MM.1S (cell line): ENCODE data around the gene PTPRK.

Experiments
- CTCF ChIP-seq: fragments of 300-600 bp; sonication (generic); IDR thresholded peaks from 2 replicates; pipeline ENCODE4 v1.5.1; 2016; ENCODE audit warnings: antibody characterized with exemption, low read length, mixed read lengths
- EZH2 ChIP-seq: fragments of 300-600 bp; sonication (generic); optimal IDR thresholded peaks from 2 replicates; pipeline ENCODE3; 2017; ENCODE audit warnings: low read depth, mild to moderate bottlenecking, antibody characterized with exemption, low read length, mixed read lengths
- EZH2phosphoT487 ChIP-seq: fragments of 300-600 bp; sonication (generic); IDR thresholded peaks from 2 replicates; pipeline ENCODE4 v1.6.1; 2018; ENCODE audit warnings: antibody characterized with exemption, low read length

- TF ChIP-seq CTCF (no peak), EZH2 (no peak), EZH2phosphoT487 (no peak)
Measured at GRCh38 chr6:128310451-128310850, 209.9 kb downstream of the PTPRK start.
